WTC11 (cell line): ENCODE measurements around the gene TEN1. TPM values are rescaled to one million over a fixed set of nuclear protein-coding genes. Genes with fewer than 3 reads are reported as not detected.

Experiments
- ATAC-seq: fragments of 200-7000 bp; cut with Tn5 transposase; 2 replicates; pipeline ENCODE4 v1.10.0; 2021; ENCODE audit warnings: mild to moderate bottlenecking, moderate library complexity
- CTCF ChIA-PET: fragments of 300-600 bp; sonication (Branson Sonifier 250); formaldehyde crosslinking; loops from one replicate; lab custom pipeline; 2021; ENCODE audit warnings: antibody characterized with exemption; lab: Charles Lee
- POLR2A ChIA-PET: fragments of 350-600 bp; sonication (Branson Sonifier 250); formaldehyde crosslinking; loops from one replicate; lab custom pipeline; 2021; ENCODE audit warnings: antibody characterized with exemption; lab: Charles Lee
- DNase-seq: peaks from one replicate; pipeline ENCODE4 v3.0.0; 2021; ENCODE audit warnings: low spot score
- H3K27ac Mint-ChIP-seq: 2 replicates; pipeline ENCODE4 v1.8.0; 2021; ENCODE audit warnings: mixed read lengths
- H3K27me3 Mint-ChIP-seq: 2 replicates; pipeline ENCODE4 v1.8.0; 2021; ENCODE audit warnings: low read depth, mild to moderate bottlenecking, moderate library complexity, mixed read lengths
- H3K36me3 Mint-ChIP-seq: 2 replicates; pipeline ENCODE4 v1.8.0; 2021; ENCODE audit warnings: mixed read lengths
- H3K4me1 Mint-ChIP-seq: 2 replicates; pipeline ENCODE4 v1.8.0; 2022; ENCODE audit warnings: mixed read lengths
- H3K4me3 Mint-ChIP-seq: 2 replicates; pipeline ENCODE4 v1.8.0; 2021; ENCODE audit warnings: mild to moderate bottlenecking, moderate library complexity, mixed read lengths
- H3K9me3 Mint-ChIP-seq: 2 replicates; pipeline ENCODE4 v1.8.0; 2021; ENCODE audit warnings: mixed read lengths
- AFF4 ChIP-seq: sonication (generic); formaldehyde crosslinking; IDR thresholded peaks from 2 replicates; pipeline ENCODE4 v1.8.1; 2023; ENCODE audit warnings: mild to moderate bottlenecking, missing genetic modification reagents, borderline replicate concordance
- AR ChIP-seq: fragments of 250-450 bp; sonication (Bioruptor Pico); IDR thresholded peaks from 2 replicates; pipeline ENCODE4 v1.9.0; 2021; ENCODE audit warnings: mild to moderate bottlenecking
- ATF1 ChIP-seq: sonication (generic); formaldehyde crosslinking; IDR thresholded peaks from 2 replicates; pipeline ENCODE4 v1.8.1; 2023; ENCODE audit warnings: mild to moderate bottlenecking, moderate library complexity, missing genetic modification reagents
- ATF3 ChIP-seq: sonication (generic); formaldehyde crosslinking; conservative IDR thresholded peaks from 2 replicates; pipeline ENCODE4 v1.8.1; 2022; ENCODE audit warnings: mild to moderate bottlenecking, missing genetic modification reagents
- ELF4 ChIP-seq: sonication (generic); formaldehyde crosslinking; IDR thresholded peaks from 2 replicates; pipeline ENCODE4 v1.8.1; 2022; ENCODE audit warnings: low read depth, mild to moderate bottlenecking, moderate library complexity, missing genetic modification reagents
- GRHL2 ChIP-seq: fragments of 250-450 bp; sonication (Bioruptor Pico); IDR thresholded peaks from 2 replicates; pipeline ENCODE4 v1.8.0; 2022; ENCODE audit warnings: mild to moderate bottlenecking, moderate library complexity; ENCODE audit not compliant: insufficient replicate concordance, severe bottlenecking
- HMGA2 ChIP-seq: fragments of 250-450 bp; sonication (Bioruptor Pico); IDR thresholded peaks from 2 replicates; pipeline ENCODE4 v1.4.0; 2021; ENCODE audit warnings: mild to moderate bottlenecking, moderate library complexity
- HMGXB4 ChIP-seq: sonication (generic); formaldehyde crosslinking; IDR thresholded peaks from 2 replicates; pipeline ENCODE4 v1.8.1; 2023; ENCODE audit warnings: mild to moderate bottlenecking, moderate library complexity, missing genetic modification reagents
- NFATC4 ChIP-seq: fragments of 250-450 bp; sonication (Bioruptor Pico); IDR thresholded peaks from 2 replicates; pipeline ENCODE4 v1.9.0; 2021; ENCODE audit warnings: mild to moderate bottlenecking
- RELA ChIP-seq: sonication (generic); formaldehyde crosslinking; IDR thresholded peaks from 2 replicates; pipeline ENCODE4 v1.8.1; 2022; ENCODE audit warnings: missing genetic modification reagents, mild to moderate bottlenecking, borderline replicate concordance
- ZNF263 ChIP-seq: sonication (generic); formaldehyde crosslinking; IDR thresholded peaks from 2 replicates; pipeline ENCODE4 v1.8.1; 2022; ENCODE audit warnings: low read depth, mild to moderate bottlenecking, moderate library complexity, missing genetic modification reagents
- ZNF281 ChIP-seq: sonication (generic); formaldehyde crosslinking; IDR thresholded peaks from 2 replicates; pipeline ENCODE4 v1.8.0; 2023; ENCODE audit warnings: mild to moderate bottlenecking, missing genetic modification reagents
- total RNA-seq: library from RNA; stranded (reverse); gene quantifications from 3 replicates; pipeline ENCODE4 v1.2.3, GENCODE V29; 2021

Gene TEN1
- total RNA-seq, 1 experiment from 2014 or later = 15.6 TPM

GRCh38 chr17:76018801-76019200 lies 39.8 kb downstream of the TEN1 start (continued):
- no peak for TF ChIP-seq ZNF281 (CRISPR knock-in tag)
- TF ChIP-seq HMGXB4 (CRISPR knock-in tag) = no peak
- TF ChIP-seq RELA = no peak
- TF ChIP-seq ZNF263 (CRISPR knock-in tag) = no peak
- no peak for TF ChIP-seq AFF4 (CRISPR knock-in tag)

- no peaks in the 10 kb centered on the region for H3K27me3 Mint-ChIP-seq
- H3K4me1 Mint-ChIP-seq = no peaks in the 10 kb centered on the region
- ATAC-seq (no peak), DNase-seq (no peak)
- no peaks in the 10 kb centered on the region for H3K9me3 Mint-ChIP-seq
- H3K4me3 Mint-ChIP-seq = no peak overlapping the region
- ChIA-PET POLR2A (interaction anchor here (0.9 kb wide), 1 partner anchor 10 kb away, joined by 3 read pairs; no protein-coding TSS in a partner anchor), CTCF (interaction anchor here (0.7 to 3.6 kb wide), 12 partner anchors 10 to 378 kb away, joined by 3 to 17 read pairs (median 5); partner anchors contain the start of gene CDK3)
- TF ChIP-seq HMGA2 (CRISPR knock-in tag) (no peak), AR (no peak), GRHL2 (CRISPR knock-in tag) (no peak), ATF3 (CRISPR knock-in tag) (no peak), ATF1 (CRISPR knock-in tag) (no peak), ELF4 (no peak), HMGXB4 (CRISPR knock-in tag) (no peak), NFATC4 (CRISPR knock-in tag) (no peak)
- no peak overlapping the region for H3K27ac Mint-ChIP-seq
- H3K36me3 Mint-ChIP-seq = no peaks in the 10 kb centered on the region
Measured at GRCh38 chr17:76019833-76020467, 40.9 kb downstream of the TEN1 start.
